Measurements from ENCODE around the gene REXO1. TPM values are rescaled to one million over a fixed set of nuclear protein-coding genes. Genes with fewer than 3 reads are reported as not detected.

The REXO1 gene
- total RNA-seq, 1 donor from 2014 or later: 69.6 TPM

- CTCF ChIA-PET: interaction anchor here (0.9 to 1.4 kb wide), 3 partner anchors 9 to 184 kb away, joined by 3 read pairs; no protein-coding TSS in a partner anchor
These were observed 7.6 kb upstream of the REXO1 start for GRCh38 chr19:1855828-1856255.

GRCh38 chr19:1855040-1855827 lies 7.0 kb upstream of the REXO1 start:
- peak; percentile 70 for ATAC-seq (ENCODE audit: low read depth)
- Mint-ChIP-seq H3K4me3 (peak overlapping the region; percentile 73), H3K36me3 (ENCODE audit: low read depth) (peaks cover 2% of the 10 kb centered on the region), H3K27ac (peak overlapping the region; percentile 89), H3K9me3 (no peaks in the 10 kb centered on the region), H3K27me3 (no peaks in the 10 kb centered on the region), H3K4me1 (peaks cover 73% of the 10 kb centered on the region)
- intact Hi-C loops (cut with micrococcal nuclease): loop anchor here (10.0 kb wide), 1 partner anchor 760 kb away; no protein-coding TSS in a partner anchor
- ChIA-PET CTCF (interaction anchor here (1.0 to 1.4 kb wide), 2 partner anchors 9 to 29 kb away, joined by 3 read pairs; no protein-coding TSS in a partner anchor), POLR2A (interaction anchor here (1.0 to 1.6 kb wide), 4 partner anchors 9 to 586 kb away, joined by 3 to 9 read pairs (median 4); partner anchors contain the start of gene CIRBP)
- TF ChIP-seq CTCF (IDR thresholded peaks at IDR 0.05): no peak
- peak; percentile 62 for DNase-seq

More at GRCh38 chr19:1855828-1856255, 7.6 kb upstream of the REXO1 start:
- Mint-ChIP-seq H3K4me3 (peak overlapping the region; percentile 73), H3K27me3 (no peaks in the 10 kb centered on the region), H3K36me3 (ENCODE audit: low read depth) (peaks cover 2% of the 10 kb centered on the region), H3K4me1 (peaks cover 73% of the 10 kb centered on the region), H3K27ac (peak overlapping the region; percentile 89), H3K9me3 (no peaks in the 10 kb centered on the region)
- intact Hi-C loops (cut with micrococcal nuclease): loop anchor here (10.0 kb wide), 1 partner anchor 759 kb away; no protein-coding TSS in a partner anchor
- DNase-seq (no peak), ATAC-seq (ENCODE audit: low read depth) (peak; percentile 6)
- POLR2A ChIA-PET: interaction anchor here (0.9 to 3.1 kb wide), 9 partner anchors 9 to 587 kb away, joined by 3 to 15 read pairs (median 5); partner anchors contain the start of gene CIRBP
- no peak for TF ChIP-seq CTCF (IDR thresholded peaks at IDR 0.05)

GRCh38 chr19:1854542-1855039 lies 6.3 kb upstream of the REXO1 start:
- H3K4me3 Mint-ChIP-seq: peak overlapping the region; percentile 67
- peaks cover 75% of the 10 kb centered on the region for H3K4me1 Mint-ChIP-seq
- H3K27me3 Mint-ChIP-seq: no peaks in the 10 kb centered on the region
- POLR2A ChIA-PET: interaction anchor here (1.0 to 1.4 kb wide), 3 partner anchors 40 to 585 kb away, joined by 3 to 5 read pairs (median 3); partner anchors contain the start of gene CIRBP
- DNase-seq: no peak
- TF ChIP-seq CTCF (IDR thresholded peaks at IDR 0.05): no peak
- peaks cover 2% of the 10 kb centered on the region for H3K36me3 Mint-ChIP-seq (ENCODE audit: low read depth)
- intact Hi-C loops (cut with micrococcal nuclease): loop anchor here (10.0 kb wide), 1 partner anchor 760 kb away; no protein-coding TSS in a partner anchor
- H3K27ac Mint-ChIP-seq: peak overlapping the region; percentile 77
- no peak for ATAC-seq (ENCODE audit: low read depth)
- CTCF ChIA-PET: interaction anchor here (1.0 to 1.4 kb wide), 2 partner anchors 10 to 29 kb away, joined by 3 read pairs; no protein-coding TSS in a partner anchor
- H3K9me3 Mint-ChIP-seq: no peaks in the 10 kb centered on the region

- H3K27ac Mint-ChIP-seq: no peak overlapping the region
- no peaks in the 10 kb centered on the region for H3K9me3 Mint-ChIP-seq
- H3K4me3 Mint-ChIP-seq: no peak overlapping the region
- no peak for TF ChIP-seq CTCF (IDR thresholded peaks at IDR 0.05)
- H3K36me3 Mint-ChIP-seq (ENCODE audit: low read depth): peaks cover 2% of the 10 kb centered on the region
- H3K27me3 Mint-ChIP-seq: no peaks in the 10 kb centered on the region
- ChIA-PET CTCF (interaction anchor here (1.4 kb wide), 1 partner anchor 28 kb away, joined by 3 read pairs; no protein-coding TSS in a partner anchor), POLR2A (interaction anchor here (1.2 to 1.4 kb wide), 2 partner anchors 89 to 585 kb away, joined by 3 to 5 read pairs; partner anchors contain the start of gene CIRBP)
- H3K4me1 Mint-ChIP-seq: peaks cover 72% of the 10 kb centered on the region
- no peak for DNase-seq
- ATAC-seq (ENCODE audit: low read depth): no peak
- intact Hi-C loops (cut with micrococcal nuclease): loop anchor here (10.0 kb wide), 1 partner anchor 761 kb away; no protein-coding TSS in a partner anchor
These were observed 5.8 kb upstream of the REXO1 start for GRCh38 chr19:1854039-1854541.
